HG03139 (cell line): ENCODE data around the gene LAMA4.
A peak's percentile ranks its signal among the peaks of the same experiment; 100 is the strongest.

Experiments
- ATAC-seq: cut with Tn5 transposase; IDR thresholded peaks from one replicate; pipeline ENCODE4 v1.9.1; 2021; ENCODE audit not compliant: unreplicated experiment

LAMA4 gene

DNA sequence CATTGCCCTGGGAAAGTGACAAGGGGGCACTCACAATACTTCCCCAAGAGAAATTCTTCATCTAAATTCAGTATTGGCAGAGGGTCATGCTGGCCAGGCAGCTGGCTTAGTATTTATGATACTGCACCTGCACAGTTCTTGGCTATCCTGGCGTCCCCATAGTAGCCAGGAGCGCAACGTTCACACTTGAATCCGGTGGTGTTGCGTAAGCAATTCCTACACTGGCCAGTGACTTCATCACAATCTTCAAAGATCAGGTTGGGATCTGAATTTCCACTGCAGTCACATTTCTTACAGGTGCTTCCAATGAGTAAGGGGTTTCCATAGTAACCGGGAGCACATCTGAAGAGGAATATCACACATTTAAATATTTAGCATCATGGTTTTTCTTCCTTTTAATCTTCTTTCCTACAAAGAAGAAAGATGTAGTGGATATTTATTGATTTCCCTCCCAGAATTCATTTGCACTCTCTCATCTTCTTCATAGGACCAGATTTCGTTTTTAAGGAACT lies 62.8 kb downstream of the LAMA4 start:
- ATAC-seq: no peak

DNA sequence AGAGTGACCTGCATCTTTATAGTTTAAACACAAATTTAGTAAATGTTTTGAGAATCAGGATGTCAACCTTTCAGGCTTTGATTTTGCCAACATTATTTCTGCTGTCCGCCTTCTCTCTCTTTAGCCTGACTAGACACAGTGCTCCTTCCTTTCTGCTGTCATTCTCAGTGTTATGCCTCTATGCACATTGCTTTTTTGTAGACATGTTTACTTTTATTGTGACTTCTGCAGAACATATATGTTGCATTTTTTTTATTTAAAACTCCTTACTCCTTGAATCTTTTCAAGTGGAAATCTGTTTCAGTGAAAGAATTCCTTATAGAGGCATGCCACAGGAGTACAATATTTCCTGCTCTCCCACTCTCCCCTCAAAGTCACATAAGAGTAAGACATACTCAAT lies 64.2 kb downstream of the LAMA4 start:
- ATAC-seq: no peak

DNA sequence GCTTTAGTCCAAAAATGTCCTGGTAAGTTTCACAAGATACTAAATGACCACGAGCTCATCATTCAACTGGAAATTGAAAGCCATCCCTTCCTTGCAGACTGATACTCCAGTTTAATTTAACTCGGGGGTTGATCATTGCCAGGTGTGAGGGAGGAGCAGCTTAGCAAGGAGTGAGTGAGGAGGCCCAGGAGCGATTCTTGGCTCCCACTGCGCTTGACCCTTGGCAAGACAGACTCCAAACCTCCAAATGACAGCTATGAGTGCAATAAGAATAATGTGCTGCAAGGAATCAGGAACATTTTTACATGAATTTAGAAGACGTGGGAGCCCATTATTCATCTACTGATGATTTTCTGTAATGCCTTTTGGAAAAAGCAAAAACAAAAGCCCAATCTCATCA lies 64.9 kb downstream of the LAMA4 start:
- ATAC-seq: no peak

GRCh38 chr6:112188906-112189305 lies 65.5 kb downstream of the LAMA4 start:
- no peak for ATAC-seq

GRCh38 chr6:112187736-112188135 lies 66.6 kb downstream of the LAMA4 start:
- no peak for ATAC-seq

DNA sequence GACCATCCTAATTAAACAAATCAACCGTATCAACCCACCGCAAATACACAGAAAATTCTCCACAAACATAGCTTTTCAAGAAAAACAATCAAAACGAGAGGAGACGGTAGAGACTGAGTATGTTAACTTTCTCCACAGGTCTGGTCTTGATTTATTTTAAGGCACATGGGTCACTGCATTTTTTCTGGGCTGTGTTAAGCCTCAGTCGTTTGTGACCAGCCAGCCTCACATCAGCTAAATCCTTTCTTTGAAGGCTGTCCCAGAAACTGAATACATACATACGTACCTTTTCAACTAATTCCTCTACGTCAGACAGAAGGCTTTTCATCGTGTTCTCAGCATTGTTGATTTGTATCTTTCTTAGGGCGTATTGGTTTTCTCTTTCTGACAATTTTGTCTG lies 69.4 kb downstream of the LAMA4 start:
- no peak for ATAC-seq

GRCh38 chr6:112183271-112183671 lies 71.1 kb downstream of the LAMA4 start:
- ATAC-seq: no peak

DNA sequence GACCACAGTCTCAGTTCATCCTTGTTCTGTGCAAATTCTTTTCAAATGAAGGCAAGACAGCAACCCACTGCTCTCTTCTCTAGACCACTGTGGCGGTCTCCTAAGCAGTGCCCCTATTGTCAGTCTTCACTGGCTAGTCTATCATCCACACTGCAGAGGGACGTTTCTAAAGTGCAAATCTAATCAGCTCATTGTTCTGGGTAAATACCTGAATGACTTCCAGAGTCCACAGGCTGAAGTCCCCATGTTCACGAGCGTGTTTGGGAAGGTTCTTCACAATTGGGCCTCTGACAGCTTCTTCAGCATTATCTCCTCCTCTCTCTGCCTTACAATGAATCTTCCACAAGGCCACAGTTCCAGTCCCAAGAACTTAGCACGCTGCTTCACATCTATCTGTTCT lies 73.2 kb downstream of the LAMA4 start:
- no peak for ATAC-seq

GRCh38 chr6:112180095-112180820 lies 74.1 kb downstream of the LAMA4 start:
- ATAC-seq: peak; percentile 69

- ATAC-seq: no peak
Measured at GRCh38 chr6:112179631-112180030, 74.7 kb downstream of the LAMA4 start.

- no peak for ATAC-seq
Measured at GRCh38 chr6:112178846-112179245, 75.5 kb downstream of the LAMA4 start.

- ATAC-seq: no peak
Measured at GRCh38 chr6:112177092-112177491, 77.3 kb downstream of the LAMA4 start.

DNA sequence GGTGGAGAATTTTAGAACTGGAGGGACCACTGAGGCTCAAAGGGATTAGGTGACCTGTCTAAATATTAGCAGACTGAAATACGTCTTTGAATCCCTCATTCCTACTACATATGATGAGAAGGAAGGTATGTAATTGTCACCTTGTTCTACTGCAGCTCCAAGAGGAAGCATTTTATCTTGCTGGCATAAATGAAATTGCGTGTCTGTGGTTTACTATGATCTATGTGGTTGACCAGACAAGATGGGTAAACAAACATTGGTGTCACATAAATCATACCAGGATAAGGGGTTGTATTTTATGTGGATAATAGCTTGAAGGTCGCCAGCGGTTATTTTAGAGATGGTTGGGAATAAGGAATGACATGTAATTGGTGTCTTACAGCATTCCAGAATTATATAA lies 78.2 kb downstream of the LAMA4 start:
- ATAC-seq: no peak

DNA sequence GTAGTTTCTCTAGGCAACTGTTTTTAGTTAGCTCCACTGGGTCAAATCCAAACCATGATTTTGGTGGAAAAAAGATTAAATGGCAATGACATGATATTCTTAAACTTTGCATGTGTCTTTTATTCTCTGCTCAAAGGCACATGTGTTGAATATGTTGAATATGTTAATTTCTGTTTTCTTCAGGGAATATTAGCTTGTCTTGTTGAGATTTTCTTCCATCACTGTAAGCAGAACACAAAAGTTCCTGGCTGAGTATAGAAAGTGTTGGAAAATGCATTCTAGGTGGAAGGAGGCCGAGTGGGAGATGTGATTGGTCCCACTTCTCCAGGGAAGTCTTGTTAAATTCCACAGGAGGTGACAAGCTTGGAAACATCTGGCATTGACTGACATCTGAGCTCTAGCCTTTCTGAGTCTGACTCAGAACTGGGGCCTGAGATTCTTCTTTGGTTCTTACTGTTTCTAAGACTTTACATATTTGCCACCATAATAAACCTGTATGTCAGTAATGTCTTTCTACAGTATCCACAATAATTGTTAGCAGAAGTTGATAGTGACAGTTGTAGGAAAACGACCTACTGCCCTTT lies 81.1 kb downstream of the LAMA4 start:
- no peak for ATAC-seq

- no peak for ATAC-seq
Measured at GRCh38 chr6:112172540-112172939, 81.8 kb downstream of the LAMA4 start.

GRCh38 chr6:112169541-112169940 lies 84.8 kb downstream of the LAMA4 start:
- ATAC-seq: no peak

DNA sequence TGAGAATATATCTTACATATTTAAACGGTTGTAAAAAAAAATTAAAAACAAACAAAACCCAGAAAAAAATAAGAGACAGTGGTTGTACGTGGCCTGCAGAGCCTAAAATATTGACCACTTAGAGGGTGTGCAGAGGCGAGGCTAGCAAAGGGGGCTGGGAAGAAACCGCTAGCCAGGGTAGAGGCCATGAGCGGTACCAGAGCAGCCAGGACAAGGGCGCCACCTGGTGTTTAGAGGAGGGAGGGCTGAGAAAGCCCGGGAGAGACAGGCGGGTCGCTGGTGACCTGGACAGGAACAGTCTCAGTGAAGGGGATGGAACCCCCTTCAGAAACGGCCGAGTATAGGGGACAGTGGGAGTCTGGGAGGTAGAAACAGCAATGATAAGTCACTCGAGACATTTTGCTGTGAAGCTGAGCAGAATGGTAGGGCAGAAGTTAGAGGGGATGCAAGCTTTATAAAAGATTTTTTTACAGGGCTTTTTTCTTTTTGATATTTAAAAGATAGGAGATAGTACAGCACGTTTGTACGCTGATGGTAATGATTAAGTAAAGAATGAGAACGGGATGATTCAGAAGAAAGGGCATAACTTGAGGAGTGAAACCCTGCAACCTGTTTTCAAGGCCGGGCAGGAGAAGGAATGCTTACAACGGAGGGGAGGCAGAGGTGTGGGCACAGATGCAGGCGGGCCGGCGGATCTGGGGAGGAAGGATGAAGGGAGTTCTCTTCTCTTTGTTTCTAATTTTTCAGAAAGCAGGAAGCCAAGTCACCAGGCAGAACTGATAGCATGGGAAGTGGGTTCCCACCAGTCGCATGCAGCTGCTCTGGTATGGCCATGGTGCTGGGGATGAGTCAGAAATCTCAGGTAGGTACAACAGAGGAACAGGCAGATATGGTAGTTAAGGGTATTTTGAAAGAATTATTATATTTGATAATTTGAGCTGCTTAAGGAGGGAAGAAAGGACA lies 90.8 kb downstream of the LAMA4 start:
- peak; percentile 97 for ATAC-seq

GRCh38 chr6:112160745-112161144 lies 93.6 kb downstream of the LAMA4 start:
- ATAC-seq: no peak

GRCh38 chr6:112156668-112157067 lies 97.7 kb downstream of the LAMA4 start:
- ATAC-seq: no peak

DNA sequence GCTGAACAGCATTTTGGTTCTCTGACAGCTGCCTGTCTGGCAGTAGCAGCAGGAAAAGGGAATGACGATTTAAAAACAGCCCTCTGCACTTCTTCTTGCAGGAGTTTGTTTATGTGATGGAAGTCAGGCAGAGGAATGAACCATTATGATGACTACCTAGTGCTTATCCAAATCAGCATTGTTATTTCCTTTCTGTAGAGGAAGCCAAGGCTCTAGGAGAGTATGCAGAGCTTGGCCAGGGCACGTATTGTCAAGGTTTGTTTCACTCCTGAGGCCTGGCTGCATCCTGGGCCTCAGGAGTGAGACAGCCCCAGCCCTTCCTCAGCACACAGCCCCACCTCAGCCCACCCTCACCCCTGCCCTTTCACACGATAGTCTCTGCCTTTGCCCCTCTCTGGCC lies 98.5 kb downstream of the LAMA4 start:
- ATAC-seq: no peak

DNA sequence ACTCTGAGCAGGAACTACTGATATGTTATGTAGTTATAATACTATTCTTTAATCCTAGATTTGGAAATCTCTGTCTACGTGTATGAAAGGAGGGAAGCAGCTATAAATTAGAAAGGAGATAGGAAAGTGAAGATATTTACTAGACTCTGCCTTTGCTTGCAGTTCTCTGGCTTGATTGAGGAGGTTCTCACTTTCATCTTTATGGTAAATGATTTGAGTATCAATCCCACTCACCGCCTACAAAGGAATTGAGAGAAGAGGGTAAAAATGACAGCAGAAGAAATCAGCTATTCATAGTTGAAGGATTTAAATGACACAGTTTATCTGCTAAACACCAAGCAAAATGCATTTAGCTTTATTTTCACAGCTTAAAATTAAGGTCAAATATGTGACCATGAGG lies 99.7 kb downstream of the LAMA4 start:
- ATAC-seq: no peak
